ENCODE data around the gene UGT1A1.

DNA sequence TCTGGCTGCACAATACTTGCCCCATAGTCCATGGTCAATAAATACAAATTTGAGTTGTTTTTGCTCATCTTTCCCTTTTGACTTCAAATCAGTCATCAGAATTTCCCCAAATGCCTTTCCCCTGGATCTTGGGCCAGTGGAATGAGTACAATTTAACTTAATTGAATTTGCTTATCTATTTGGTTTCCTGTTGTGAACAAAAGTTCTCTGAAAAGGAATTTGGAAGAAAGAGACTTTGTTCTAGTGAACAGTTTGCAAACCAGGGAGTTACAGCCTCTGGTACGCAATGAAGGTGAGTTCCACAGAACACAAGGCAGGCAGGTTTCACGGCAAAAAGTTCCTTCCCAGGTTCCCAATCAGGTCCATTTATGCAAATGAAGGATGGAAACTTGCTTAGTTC is 1.2 kb upstream of the UGT1A1 start:
- TF ChIP-seq PML (IDR thresholded peaks at IDR 0.05; ENCODE audit: low read length) = no peak
- TF ChIP-seq NRF1 (conservative IDR thresholded peaks at IDR 0.05; ENCODE audit: low read depth, low read length) = no peak
- TF ChIP-seq, protein P1, sequence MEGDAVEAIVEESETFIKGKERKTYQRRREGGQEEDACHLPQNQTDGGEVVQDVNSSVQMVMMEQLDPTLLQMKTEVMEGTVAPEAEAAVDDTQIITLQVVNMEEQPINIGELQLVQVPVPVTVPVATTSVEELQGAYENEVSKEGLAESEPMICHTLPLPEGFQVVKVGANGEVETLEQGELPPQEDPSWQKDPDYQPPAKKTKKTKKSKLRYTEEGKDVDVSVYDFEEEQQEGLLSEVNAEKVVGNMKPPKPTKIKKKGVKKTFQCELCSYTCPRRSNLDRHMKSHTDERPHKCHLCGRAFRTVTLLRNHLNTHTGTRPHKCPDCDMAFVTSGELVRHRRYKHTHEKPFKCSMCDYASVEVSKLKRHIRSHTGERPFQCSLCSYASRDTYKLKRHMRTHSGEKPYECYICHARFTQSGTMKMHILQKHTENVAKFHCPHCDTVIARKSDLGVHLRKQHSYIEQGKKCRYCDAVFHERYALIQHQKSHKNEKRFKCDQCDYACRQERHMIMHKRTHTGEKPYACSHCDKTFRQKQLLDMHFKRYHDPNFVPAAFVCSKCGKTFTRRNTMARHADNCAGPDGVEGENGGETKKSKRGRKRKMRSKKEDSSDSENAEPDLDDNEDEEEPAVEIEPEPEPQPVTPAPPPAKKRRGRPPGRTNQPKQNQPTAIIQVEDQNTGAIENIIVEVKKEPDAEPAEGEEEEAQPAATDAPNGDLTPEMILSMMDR (IDR thresholded peaks at IDR 0.05 in 2 of 3, conservative IDR thresholded peaks at IDR 0.05 in 1 of 3; ENCODE audit: control insufficient read depth in 2 of 3, extremely low read depth in 1 of 3, insufficient read depth in 1 of 3, low read depth in 3 of 3, low read length in 3 of 3) = no peak
- no peak for TF ChIP-seq NBN (IDR thresholded peaks at IDR 0.05)
- TF ChIP-seq POLR2AphosphoS5 (IDR thresholded peaks at IDR 0.05; ENCODE audit: low read length) = no peak
- TF ChIP-seq YY1 (IDR thresholded peaks at IDR 0.05; ENCODE audit: low read depth, low read length) = no peak
- TF ChIP-seq, protein P2, sequence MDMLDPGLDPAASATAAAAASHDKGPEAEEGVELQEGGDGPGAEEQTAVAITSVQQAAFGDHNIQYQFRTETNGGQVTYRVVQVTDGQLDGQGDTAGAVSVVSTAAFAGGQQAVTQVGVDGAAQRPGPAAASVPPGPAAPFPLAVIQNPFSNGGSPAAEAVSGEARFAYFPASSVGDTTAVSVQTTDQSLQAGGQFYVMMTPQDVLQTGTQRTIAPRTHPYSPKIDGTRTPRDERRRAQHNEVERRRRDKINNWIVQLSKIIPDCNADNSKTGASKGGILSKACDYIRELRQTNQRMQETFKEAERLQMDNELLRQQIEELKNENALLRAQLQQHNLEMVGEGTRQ (IDR thresholded peaks at IDR 0.05; ENCODE audit: borderline replicate concordance, low read depth, low read length) = no peak

Measured in GM12878 (cell line).